Thyroid gland (tissue), 4 donors: ENCODE results near the gene APBA3. TPM values are rescaled to one million over a fixed set of nuclear protein-coding genes. Genes with fewer than 3 reads are reported as not detected.
"Not testable (repeated sequence)": the region's sequence is repeated elsewhere in the genome, so short reads cannot be mapped to it uniquely, and the experiment has no call there.

ENCODE experiments used
- DNase-seq, 2 donors: peaks; one replicate each; pipeline ENCODE4 v3.0.0-alpha.2; 2019
- H3K27ac ChIP-seq, 3 donors: fragments of 200-600 bp; sonication (generic); 1 replicate in 2 of 3; 2 replicates in 1 of 3; pipeline ENCODE4 v1.5.1; 2016 to 2019; ENCODE audit warnings: mild to moderate bottlenecking in 1 of 3, moderate library complexity in 1 of 3
- H3K27me3 ChIP-seq: fragments of 200-600 bp; sonication (generic); one replicate; pipeline ENCODE4 v1.5.1; 2019
- H3K36me3 ChIP-seq, 2 donors: fragments of 200-600 bp; sonication (generic); one replicate each; pipeline ENCODE4 v1.5.1; 2016 to 2019
- H3K4me1 ChIP-seq, 2 donors: fragments of 200-600 bp; sonication (generic); one replicate each; pipeline ENCODE4 v1.5.1; 2017 to 2019
- H3K4me3 ChIP-seq, 3 donors: fragments of 200-600 bp; sonication (generic); replicated peaks in 1 of 3; 1 replicate in 2 of 3; 2 replicates in 1 of 3; pipeline ENCODE4 v1.5.1; 2016; ENCODE audit warnings: mild to moderate bottlenecking in 1 of 3
- H3K9me3 ChIP-seq: fragments of 200-600 bp; sonication (generic); one replicate; pipeline ENCODE4 v1.5.1; 2017
- CTCF ChIP-seq, 6 experiments: fragments of 200-600 bp in 3 of 6; fragments of 450-650 bp in 3 of 6; sonication (generic) in 3 of 6; IDR thresholded peaks; one replicate each; pipeline ENCODE4 v1.5.1; 2016 to 2019; ENCODE audit warnings: antibody characterized with exemption in 6 of 6, mild to moderate bottlenecking in 2 of 6, inconsistent platforms in 1 of 6, moderate library complexity in 1 of 6
- POLR2A ChIP-seq, 2 donors: fragments of 450-650 bp; IDR thresholded peaks; one replicate each; pipeline ENCODE4 v1.6.1; 2017; ENCODE audit warnings: antibody characterized with exemption in 2 of 2, mild to moderate bottlenecking in 2 of 2, moderate library complexity in 1 of 2
- WGBS, 2 donors: methylation state at CpG; one replicate each; pipeline ENCODE4 v1.1.5; 2017; 5-methylcytosine and 5-hydroxymethylcytosine counted together
- intact Hi-C: fragments of 100-400 bp; cut with DNase I; formaldehyde crosslinking; loops from one replicate; pipeline ENCODE4 v1.15.1; 2023
- total RNA-seq, 4 donors: library from RNA; depleted of rRNA; stranded (reverse); fragments of >200 nt; gene quantifications; one replicate each; pipeline ENCODE4 v1.2.3, GENCODE V29; 2016

APBA3 gene
- total RNA-seq, 4 donors from 2014 or later = 33.6 to 42.9 (median 38.1) TPM

GRCh38 chr19:3762501-3763459 lies 1.3 kb upstream of the APBA3 start, which contains the start of gene MRPL54:
Gene MRPL54 (plus strand): TSS chr19:3762682. CDS start chr19:3762701, 19 bp downstream.
- TF ChIP-seq CTCF (IDR thresholded peaks at IDR 0.05) (peak in 1 of 6 experiments; percentile 4), POLR2A (IDR thresholded peaks at IDR 0.05) (peak; percentile 65 to 91)
- no peaks in the 10 kb centered on the region for H3K27me3 ChIP-seq
- intact Hi-C loops = no loop called here
- H3K27ac ChIP-seq = peak within 1 kb of the TSS; percentile 90 to 98 (median 96)
- DNase-seq = peak; percentile 99 to 100
- H3K36me3 ChIP-seq = peaks cover 13 to 27% of the 10 kb centered on the region in 2 donors
- peaks cover 13 to 31% of the 10 kb centered on the region in 2 donors for H3K4me1 ChIP-seq
- no peaks in the 10 kb centered on the region for H3K9me3 ChIP-seq
- H3K4me3 ChIP-seq = peak within 1 kb of the TSS; percentile 69 to 92 (median 76)
- WGBS, 2 donors = 4 to 5% methylated on average over 35 to 47 of the region's 47 CpGs

- no peak for DNase-seq
- H3K9me3 ChIP-seq = no peaks in the 10 kb centered on the region
- no peaks in the 10 kb centered on the region for H3K27me3 ChIP-seq
- intact Hi-C loops = no loop called here
- no peak overlapping the region for H3K4me3 ChIP-seq
- 61 to 78% methylated on average over 1 of the region's 1 CpG for WGBS, 2 donors
- peaks cover 13 to 31% of the 10 kb centered on the region in 2 donors for H3K4me1 ChIP-seq
- H3K27ac ChIP-seq = peak overlapping the region; percentile 90 to 98 (median 96)
- H3K36me3 ChIP-seq = peaks cover 7 to 20% of the 10 kb centered on the region in 2 donors
- TF ChIP-seq POLR2A (IDR thresholded peaks at IDR 0.05) (no peak), CTCF (IDR thresholded peaks at IDR 0.05) (no peak)
Observed at GRCh38 chr19:3762130-3762473, 610 bp upstream of the APBA3 start.

GRCh38 chr19:3760871-3761361 lies 576 bp downstream of the APBA3 start:
- 35 to 42% methylated on average over 7 of the region's 7 CpGs for WGBS, 2 donors
- no peak for TF ChIP-seq POLR2A (IDR thresholded peaks at IDR 0.05)
- TF ChIP-seq CTCF (IDR thresholded peaks at IDR 0.05) = no peak
- H3K4me3 ChIP-seq = peak overlapping the region; percentile 69 to 92 (median 76)
- peaks cover 0 to 10% of the 10 kb centered on the region in 2 donors for H3K36me3 ChIP-seq
- H3K4me1 ChIP-seq = peaks cover 13 to 31% of the 10 kb centered on the region in 2 donors
- intact Hi-C loops = no loop called here
- DNase-seq = no peak
- no peaks in the 10 kb centered on the region for H3K9me3 ChIP-seq
- no peaks in the 10 kb centered on the region for H3K27me3 ChIP-seq
- H3K27ac ChIP-seq = peak overlapping the region in 2 of 3 donors; percentile 78 to 96

- intact Hi-C loops = no loop called here
- Histone ChIP-seq H3K9me3 (no peaks in the 10 kb centered on the region), H3K36me3 (no peaks in the 10 kb centered on the region), H3K27me3 (no peaks in the 10 kb centered on the region), H3K4me1 (peaks cover 13 to 31% of the 10 kb centered on the region in 2 donors), H3K4me3 (no peak overlapping the region), H3K27ac (no peak overlapping the region)
- no peak for TF ChIP-seq CTCF (IDR thresholded peaks at IDR 0.05)
- no peak for TF ChIP-seq POLR2A (IDR thresholded peaks at IDR 0.05)
- no peak for DNase-seq
- 92 to 95% methylated on average over 6 to 17 of the region's 19 CpGs for WGBS, 2 donors
Observed at GRCh38 chr19:3759482-3760254, 1.8 kb downstream of the APBA3 start.

GRCh38 chr19:3758297-3758696 lies 3.2 kb downstream of the APBA3 start:
- H3K27me3 ChIP-seq, H3K27ac ChIP-seq, DNase-seq, intact Hi-C loops, H3K9me3 ChIP-seq, H3K4me3 ChIP-seq, H3K36me3 ChIP-seq: not testable (repeated sequence)
- H3K4me1 ChIP-seq = peaks cover 8 to 24% of the 10 kb centered on the region in 2 donors
- 94% methylated on average over 13 of the region's 13 CpGs for WGBS, 2 donors

DNA sequence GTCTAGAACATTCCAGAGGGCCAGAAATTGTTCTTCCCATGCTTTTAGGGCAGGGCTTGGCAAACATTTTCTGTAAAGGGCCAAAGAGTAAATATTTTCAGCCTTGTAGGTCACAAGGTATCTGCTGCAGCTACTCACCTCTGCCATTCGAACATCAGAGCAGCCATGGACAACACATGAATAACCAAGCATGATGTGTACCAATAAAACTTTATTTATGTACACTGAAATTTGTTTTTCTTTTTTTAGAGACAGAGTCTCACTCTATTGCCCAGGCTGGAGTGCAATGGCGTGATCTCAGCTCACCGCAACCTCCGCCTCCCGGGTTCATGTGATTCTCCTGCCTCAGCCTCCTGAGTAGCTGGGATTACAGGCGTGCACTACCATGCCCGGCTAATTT lies 3.8 kb downstream of the APBA3 start:
- WGBS, 2 donors = 95 to 96% methylated on average over 7 of the region's 7 CpGs
- H3K9me3 ChIP-seq, DNase-seq, H3K27ac ChIP-seq, H3K4me3 ChIP-seq, intact Hi-C loops, H3K27me3 ChIP-seq: not testable (repeated sequence)
- Histone ChIP-seq H3K36me3 (peaks cover 0 to 14% of the 10 kb centered on the region in 2 donors), H3K4me1 (peaks cover 5 to 21% of the 10 kb centered on the region in 2 donors)
